Endothelial cell of umbilical vein (primary cell): ENCODE results near the gene SHPK. TPM values are rescaled to one million over a fixed set of nuclear protein-coding genes. Genes with fewer than 3 reads are reported as not detected.

Experiments
- BruUV-seq: library from RNA; stranded (reverse); fragments of 400-500 nt; replicated peaks from 2 replicates; lab custom pipeline; 2021; lab: Mats Ljungman, UMichigan
- CTCF ChIA-PET: fragments of 300-600, 350-600 bp; sonication (Branson Sonifier 250); formaldehyde crosslinking; loops from one replicate; lab custom pipeline; 2021; ENCODE audit warnings: antibody characterized with exemption, inconsistent platforms; lab: Charles Lee
- POLR2A ChIA-PET: fragments of 300-600, 350-600 bp; sonication (Branson Sonifier 250); formaldehyde crosslinking; loops from one replicate; lab custom pipeline; 2021; ENCODE audit warnings: antibody characterized with exemption, inconsistent platforms; lab: Charles Lee
- DNase-seq: peaks from one replicate; pipeline ENCODE4 v3.0.0-alpha.2; 2011; ENCODE audit warnings: low read depth, low spot score
- FAIRE-seq: peaks from 2 replicates; lab custom pipeline; 2011; peaks lifted over from hg19 to GRCh38; lab: Jason Lieb, UNC
- H2AFZ ChIP-seq: 2 replicates; pipeline ENCODE4 v1.6.0; 2012; ENCODE audit warnings: low read depth, low read length, control low read depth, inconsistent platforms
- H3K27ac ChIP-seq: 2 replicates; pipeline ENCODE4 v1.5.1; 2011; ENCODE audit warnings: low read depth, mild to moderate bottlenecking, control low read depth, low read length, moderate library complexity; ENCODE audit not compliant: insufficient read depth
- H3K27me3 ChIP-seq, 2 experiments: 2 replicates each; pipeline versions ENCODE4 v1.6.0 to v1.6.1; 2011; ENCODE audit warnings: low read length in 2 of 2, mixed read lengths in 1 of 2; ENCODE audit not compliant: control insufficient read depth in 2 of 2, insufficient read depth in 2 of 2
- H3K36me3 ChIP-seq, 2 experiments: 2 replicates in 1 of 2; 3 replicates in 1 of 2; pipeline ENCODE4 v1.5.1; 2011; ENCODE audit warnings: low read length in 2 of 2, mild to moderate bottlenecking in 1 of 2, moderate library complexity in 1 of 2; ENCODE audit not compliant: control insufficient read depth in 2 of 2, insufficient read depth in 2 of 2; ENCODE audit errors: extremely low read depth in 1 of 2
- H3K4me1 ChIP-seq: 3 replicates; pipeline ENCODE4 v1.5.1; 2011; ENCODE audit warnings: mild to moderate bottlenecking, low read length; ENCODE audit not compliant: control insufficient read depth, insufficient read depth; ENCODE audit errors: extremely low read depth
- H3K4me2 ChIP-seq: 2 replicates; pipeline ENCODE4 v1.6.1; 2011; ENCODE audit warnings: low read length, control low read depth, mixed read lengths; ENCODE audit not compliant: insufficient read depth
- H3K4me3 ChIP-seq, 3 experiments: fragments of 200-600 bp in 1 of 3; sonication (generic), shearing (Covaris generic) in 1 of 3; replicated peaks in 1 of 3; 2 replicates each; pipeline ENCODE4 v1.5.1; 2011 to 2016; ENCODE audit warnings: control low read depth in 3 of 3, low read length in 3 of 3, mild to moderate bottlenecking in 2 of 3, inconsistent platforms in 1 of 3, low read depth in 1 of 3, moderate library complexity in 1 of 3; ENCODE audit not compliant: insufficient read depth in 1 of 3
- H3K79me2 ChIP-seq: 2 replicates; pipeline ENCODE4 v1.6.0; 2012; ENCODE audit warnings: low read length, inconsistent platforms; ENCODE audit not compliant: control insufficient read depth, insufficient read depth
- H3K9ac ChIP-seq: replicated peaks from 2 replicates; pipeline ENCODE3; 2011; ENCODE audit warnings: low read length, control low read depth; ENCODE audit not compliant: insufficient read depth; ENCODE audit errors: extremely low read depth
- H3K9me1 ChIP-seq: replicated peaks from 3 replicates; pipeline ENCODE4 v1.6.0; 2011; ENCODE audit warnings: mild to moderate bottlenecking, low read length; ENCODE audit not compliant: control insufficient read depth, insufficient read depth; ENCODE audit errors: extremely low read depth
- H3K9me3 ChIP-seq: replicated peaks from 2 replicates; pipeline ENCODE4 v1.5.1; 2012; ENCODE audit warnings: low read length, inconsistent platforms; ENCODE audit not compliant: control insufficient read depth, insufficient read depth
- H4K20me1 ChIP-seq: replicated peaks from 2 replicates; pipeline ENCODE3; 2011; ENCODE audit warnings: mild to moderate bottlenecking, low read length; ENCODE audit not compliant: control insufficient read depth, insufficient read depth; ENCODE audit errors: extremely low read depth
- CTCF ChIP-seq, 2 donors: IDR thresholded peaks; 1 replicate in 1 of 2; 2 replicates in 1 of 2; pipeline ENCODE4 v1.5.1; 2011; ENCODE audit warnings: low read length in 2 of 2, mild to moderate bottlenecking in 2 of 2, moderate library complexity in 2 of 2, control low read depth in 1 of 2, inconsistent platforms in 1 of 2, low read depth in 1 of 2; ENCODE audit not compliant: insufficient read depth in 1 of 2; ENCODE audit errors: extremely low read depth in 1 of 2
- JUN ChIP-seq: IDR thresholded peaks from 2 replicates; pipeline ENCODE4 v1.6.1; 2011; ENCODE audit warnings: borderline replicate concordance, low read depth; ENCODE audit not compliant: insufficient read length, insufficient read depth
- MAX ChIP-seq: IDR thresholded peaks from 2 replicates; pipeline ENCODE4 v1.6.1; 2011; ENCODE audit not compliant: insufficient read depth, insufficient read length
- MYC ChIP-seq: IDR thresholded peaks from one replicate; pipeline ENCODE4 v1.6.1; 2011; ENCODE audit warnings: mild to moderate bottlenecking, low read depth, low read length
- POLR2A ChIP-seq: IDR thresholded peaks from 2 replicates; pipeline ENCODE4 v1.6.1; 2012; ENCODE audit warnings: low read depth, mild to moderate bottlenecking, control low read depth, low read length
- POLR2AphosphoS5 ChIP-seq: IDR thresholded peaks from 2 replicates; pipeline ENCODE4 v1.6.1; 2012; ENCODE audit warnings: low read depth, mild to moderate bottlenecking, control low read depth, low read length, moderate library complexity; ENCODE audit not compliant: insufficient read depth
- dilution Hi-C: fragments of 300-500 bp; cut with MboI; formaldehyde crosslinking; loops from one replicate; pipeline ENCODE4 v1.15.0; 2019; ENCODE audit warnings: low sequenced_read_pairs; ENCODE audit not compliant: extremely low pct_ligation_motif_present
- intact Hi-C: fragments of 100-400 bp; cut with micrococcal nuclease; formaldehyde crosslinking; loops from one replicate; pipeline ENCODE4 v1.10.0; 2022
- polyA plus RNA-seq, 4 experiments: library from polyadenylated mRNA; depleted of rRNA in 3 of 4; stranded (reverse) in 3 of 4; unstranded in 1 of 4; fragments of >200 nt; gene quantifications; 2 replicates each; pipeline versions ENCODE4 v1.2.1 to v1.2.3, GENCODE V29; 2011 to 2012; ENCODE audit warnings: missing spikeins in 1 of 4
- total RNA-seq: library from RNA; stranded (reverse); gene quantifications from 2 replicates; pipeline ENCODE4 v1.2.3, GENCODE V29; 2021

Gene SHPK
- total and polyA plus RNA-seq, 2 donors (not counting 3 experiments of a cell fraction or from before 2014, with no cell fraction given), result 15.4 to 15.9 TPM

GRCh38 chr17:3592216-3592860, 43.7 kb downstream of the SHPK start:
- FAIRE-seq (no peak), DNase-seq (no peak)
- Histone ChIP-seq H3K36me3 (no peaks in the 10 kb centered on the region), H3K9me1 (no peaks in the 10 kb centered on the region), H3K4me2 (no peak overlapping the region), H3K4me3 (no peak overlapping the region), H3K79me2 (no peaks in the 10 kb centered on the region), H3K27ac (no peak overlapping the region), H3K27me3 (no peaks in the 10 kb centered on the region), H3K9ac (no peak overlapping the region), H2AFZ (no peak overlapping the region), H3K4me1 (no peaks in the 10 kb centered on the region), H4K20me1 (no peaks in the 10 kb centered on the region), H3K9me3 (no peaks in the 10 kb centered on the region)
- no TSS peak for BruUV-seq
- CTCF ChIA-PET, result interaction anchor here (0.9 kb wide), 1 partner anchor 9 kb away, joined by 3 read pairs; no protein-coding TSS in a partner anchor
- no peak for TF ChIP-seq CTCF (IDR thresholded peaks at IDR 0.05; ENCODE audit: extremely low read depth in 1 of 2, insufficient read depth in 1 of 2, low read depth in 1 of 2, low read length in 2 of 2)
- no peak for TF ChIP-seq JUN
- no peak for TF ChIP-seq MAX
- no peak for TF ChIP-seq POLR2AphosphoS5
- no peak for TF ChIP-seq POLR2A
- no peak for TF ChIP-seq MYC
- intact Hi-C loops (no loop called here), dilution Hi-C loops (no loop called here)
- POLR2A ChIA-PET, result interaction anchor here (0.7 kb wide), 1 partner anchor 1126 kb away, joined by 5 read pairs; no protein-coding TSS in a partner anchor
